Mammary epithelial cell (primary cell): ENCODE measurements around the gene PHPT1.

Experiments used
- EZH2 ChIP-seq: IDR thresholded peaks from 2 replicates; pipeline ENCODE4 v1.6.1; 2012; ENCODE audit warnings: low read length, inconsistent platforms, borderline replicate concordance
- TF ChIP-seq, protein P1 (sequence below), 2 donors: IDR thresholded peaks in 1 of 2; conservative IDR thresholded peaks in 1 of 2; 2 replicates each; pipeline ENCODE4 v1.5.1; 2011 to 2012; ENCODE audit warnings: inconsistent platforms in 2 of 2, low read length in 2 of 2, mild to moderate bottlenecking in 2 of 2, control low read depth in 1 of 2, low read depth in 1 of 2; ENCODE audit not compliant: insufficient read depth in 1 of 2; ENCODE audit errors: extremely low read depth in 1 of 2

DNA sequence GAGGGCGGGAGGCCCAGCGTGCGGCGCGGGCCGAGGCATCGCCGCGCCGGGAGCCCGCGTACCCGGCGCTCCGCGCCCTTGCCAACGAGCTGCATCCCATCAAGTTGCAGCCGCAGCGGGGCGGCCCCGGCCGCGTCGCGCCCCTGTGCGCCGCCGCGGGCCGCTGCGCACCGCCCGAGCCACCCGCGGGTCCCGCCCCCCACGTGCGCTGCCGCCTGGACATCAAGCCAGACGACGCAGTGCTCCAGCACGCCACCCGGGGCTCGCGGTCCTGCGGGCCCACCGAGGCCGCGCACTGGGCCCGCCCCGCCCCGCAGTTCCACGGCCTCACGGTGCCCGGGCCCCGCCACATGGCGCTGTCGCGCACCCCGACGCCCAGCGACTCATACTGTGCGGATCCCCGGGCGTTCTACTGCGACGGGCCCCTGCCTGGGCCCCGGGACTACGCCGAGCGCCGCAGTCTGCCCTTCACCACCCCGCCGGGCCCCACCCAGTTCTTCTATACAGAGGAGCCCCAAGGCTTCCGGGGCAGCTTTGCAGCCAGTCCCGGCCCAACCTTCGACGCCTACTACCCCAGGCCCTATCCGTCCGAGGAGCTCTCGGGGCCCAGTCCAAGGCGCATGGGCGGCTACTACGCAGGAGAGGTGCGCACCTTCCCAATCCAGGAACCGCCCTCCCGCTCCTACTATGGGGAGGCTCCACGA lies 4.3 kb upstream of the PHPT1 start:
- TF ChIP-seq, protein P1, sequence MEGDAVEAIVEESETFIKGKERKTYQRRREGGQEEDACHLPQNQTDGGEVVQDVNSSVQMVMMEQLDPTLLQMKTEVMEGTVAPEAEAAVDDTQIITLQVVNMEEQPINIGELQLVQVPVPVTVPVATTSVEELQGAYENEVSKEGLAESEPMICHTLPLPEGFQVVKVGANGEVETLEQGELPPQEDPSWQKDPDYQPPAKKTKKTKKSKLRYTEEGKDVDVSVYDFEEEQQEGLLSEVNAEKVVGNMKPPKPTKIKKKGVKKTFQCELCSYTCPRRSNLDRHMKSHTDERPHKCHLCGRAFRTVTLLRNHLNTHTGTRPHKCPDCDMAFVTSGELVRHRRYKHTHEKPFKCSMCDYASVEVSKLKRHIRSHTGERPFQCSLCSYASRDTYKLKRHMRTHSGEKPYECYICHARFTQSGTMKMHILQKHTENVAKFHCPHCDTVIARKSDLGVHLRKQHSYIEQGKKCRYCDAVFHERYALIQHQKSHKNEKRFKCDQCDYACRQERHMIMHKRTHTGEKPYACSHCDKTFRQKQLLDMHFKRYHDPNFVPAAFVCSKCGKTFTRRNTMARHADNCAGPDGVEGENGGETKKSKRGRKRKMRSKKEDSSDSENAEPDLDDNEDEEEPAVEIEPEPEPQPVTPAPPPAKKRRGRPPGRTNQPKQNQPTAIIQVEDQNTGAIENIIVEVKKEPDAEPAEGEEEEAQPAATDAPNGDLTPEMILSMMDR (conservative IDR thresholded peaks at IDR 0.05 in 1 of 2, IDR thresholded peaks at IDR 0.05 in 1 of 2; ENCODE audit: extremely low read depth in 1 of 2, insufficient read depth in 1 of 2, low read depth in 1 of 2, low read length in 2 of 2) = no peak
- TF ChIP-seq EZH2 = no peak
